Dedifferentiated amniotic fluid mesenchymal stem cell (primary cell): ENCODE measurements around the gene MTUS2.

Source experiments
- DNase-seq: peaks from one replicate; pipeline ENCODE4 v3.0.0-alpha.2; 2016; ENCODE audit errors: extremely low spot score

Gene MTUS2

DNA sequence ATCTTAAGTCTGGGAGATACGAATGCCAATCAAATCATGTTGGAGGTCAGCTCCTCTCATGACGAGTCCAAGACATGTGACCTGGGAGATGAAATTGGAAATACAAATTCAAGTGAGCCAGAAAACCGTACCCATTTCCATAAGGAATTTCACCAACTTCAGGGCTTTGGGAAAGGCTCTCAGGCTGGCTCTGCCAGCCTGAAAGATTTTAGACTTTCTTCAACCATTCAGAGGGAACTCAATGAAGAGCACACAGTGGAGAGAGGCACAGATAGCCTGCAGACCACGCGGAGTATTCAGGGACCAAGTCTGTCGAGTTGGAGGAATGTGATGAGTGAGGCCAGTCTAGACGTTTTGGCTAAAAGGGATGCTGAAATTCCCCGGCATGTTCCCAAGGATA is 204.6 kb downstream of the MTUS2 start:
- DNase-seq = no peak

DNA sequence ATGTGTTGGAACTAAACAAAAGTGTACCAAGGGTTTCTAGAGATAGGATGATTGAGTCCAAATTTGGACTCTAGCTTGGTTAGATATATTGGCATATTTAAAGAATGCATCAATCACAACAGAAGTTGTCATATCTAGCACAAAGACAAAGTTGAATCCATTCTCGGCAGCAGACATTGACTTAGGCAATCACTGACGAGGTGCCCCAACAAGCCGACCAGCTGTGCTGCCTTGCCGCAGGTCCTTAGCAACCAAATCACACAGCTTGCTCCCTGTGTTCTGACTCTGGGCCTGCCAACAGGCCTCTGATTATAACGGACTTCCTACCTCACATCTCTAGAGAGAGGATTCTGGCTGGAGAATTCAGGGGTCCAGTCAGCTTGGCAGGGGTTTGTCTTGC is 208.7 kb downstream of the MTUS2 start:
- no peak for DNase-seq

DNA sequence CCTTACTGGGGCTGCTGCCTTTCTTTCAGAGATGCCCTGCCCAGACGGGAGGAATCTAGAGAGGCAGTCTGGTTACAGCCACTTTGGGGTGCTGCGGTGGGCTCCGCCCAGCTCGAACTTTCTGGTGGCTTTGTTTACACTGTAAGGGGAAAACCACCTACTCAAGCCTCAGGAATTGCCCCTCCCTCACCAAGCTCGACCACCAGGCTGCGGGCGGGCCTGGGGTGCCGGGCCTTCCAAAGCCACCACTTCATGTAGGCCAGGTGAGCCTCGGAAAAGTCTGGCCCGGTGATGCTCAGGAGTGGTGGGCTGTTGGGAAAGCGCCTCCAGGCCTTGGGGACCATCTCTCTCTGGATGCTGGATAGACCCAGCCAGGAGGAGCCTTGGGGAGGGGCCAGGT is 218.6 kb downstream of the MTUS2 start:
- no peak for DNase-seq

DNA sequence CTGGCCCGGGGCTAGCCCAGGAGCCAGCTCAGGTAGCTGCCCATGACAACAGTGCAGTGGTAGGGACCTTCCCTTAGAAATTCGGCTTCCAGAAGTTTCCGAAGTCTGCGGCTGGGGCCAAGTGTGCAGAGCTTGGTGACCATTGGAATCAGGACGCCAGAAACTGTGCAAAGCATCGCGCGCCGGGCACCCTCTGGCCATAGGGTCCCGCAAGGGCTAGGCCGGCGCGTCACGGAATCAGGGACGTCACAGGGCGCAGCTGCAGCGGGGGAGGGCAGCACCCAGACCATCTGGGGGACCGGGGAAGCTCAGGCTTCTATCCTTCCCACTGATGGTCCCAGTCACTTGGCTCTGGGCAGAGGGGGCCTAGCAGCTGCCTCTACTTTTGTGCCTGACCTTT is 219.1 kb downstream of the MTUS2 start:
- DNase-seq = no peak

DNA sequence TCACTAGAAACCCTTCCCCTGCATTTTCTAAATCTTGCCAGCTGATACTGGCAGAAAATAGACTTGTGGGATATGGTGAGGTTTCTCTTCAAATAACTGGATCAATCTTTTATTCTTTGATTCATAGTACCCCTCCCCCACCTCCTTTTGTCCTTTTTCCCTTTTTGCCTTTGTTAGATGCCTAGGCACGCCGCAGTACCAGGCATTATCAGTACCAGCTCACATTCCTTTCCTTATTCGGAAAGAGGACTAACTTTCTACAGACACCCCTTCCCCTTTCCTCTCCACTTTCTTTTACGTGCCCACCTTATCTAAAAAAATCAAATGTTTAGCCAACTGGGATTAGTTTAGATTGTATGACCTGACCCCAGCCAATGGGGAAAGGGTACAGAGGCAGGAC is 226.4 kb downstream of the MTUS2 start:
- DNase-seq = no peak

DNA sequence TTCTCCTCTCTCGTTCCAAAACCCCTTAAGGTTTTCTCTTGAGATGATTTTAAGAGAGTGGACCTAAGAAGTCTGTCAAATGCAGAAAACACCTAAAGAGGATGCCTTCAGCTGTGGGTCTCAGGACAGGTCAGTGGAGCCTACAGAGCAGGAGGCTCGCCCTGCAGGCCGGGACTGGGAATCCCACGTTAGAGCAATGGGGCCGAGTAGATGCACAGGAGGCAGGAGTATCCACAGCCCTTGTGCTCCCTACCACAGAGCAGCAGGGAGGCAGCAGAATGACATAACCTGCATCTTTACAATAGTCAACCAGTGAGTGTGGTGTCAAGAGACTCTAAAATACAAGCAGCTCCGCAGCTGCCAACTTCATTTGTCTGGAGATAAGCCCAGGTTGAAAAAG is 229.4 kb downstream of the MTUS2 start:
- DNase-seq = no peak

DNA sequence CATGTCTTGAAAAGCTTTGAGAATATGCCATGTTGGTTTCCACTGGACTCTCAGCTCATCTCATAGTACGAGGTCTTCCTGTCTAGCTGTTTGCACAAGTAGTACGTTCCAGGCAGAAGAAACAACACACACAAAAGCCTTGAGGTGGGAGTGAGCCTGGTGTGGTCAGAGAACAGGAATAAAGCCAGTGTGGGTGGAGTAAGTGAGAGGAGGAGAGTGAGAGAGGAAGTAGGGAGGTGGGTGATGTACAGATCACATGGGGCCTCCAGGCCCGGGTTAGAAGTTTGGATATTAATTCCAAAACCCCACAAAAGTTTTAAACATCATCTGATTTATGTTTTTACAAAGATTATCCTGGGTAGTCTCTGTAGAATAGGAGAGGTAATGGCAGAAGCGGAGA is 230.6 kb downstream of the MTUS2 start:
- no peak for DNase-seq

DNA sequence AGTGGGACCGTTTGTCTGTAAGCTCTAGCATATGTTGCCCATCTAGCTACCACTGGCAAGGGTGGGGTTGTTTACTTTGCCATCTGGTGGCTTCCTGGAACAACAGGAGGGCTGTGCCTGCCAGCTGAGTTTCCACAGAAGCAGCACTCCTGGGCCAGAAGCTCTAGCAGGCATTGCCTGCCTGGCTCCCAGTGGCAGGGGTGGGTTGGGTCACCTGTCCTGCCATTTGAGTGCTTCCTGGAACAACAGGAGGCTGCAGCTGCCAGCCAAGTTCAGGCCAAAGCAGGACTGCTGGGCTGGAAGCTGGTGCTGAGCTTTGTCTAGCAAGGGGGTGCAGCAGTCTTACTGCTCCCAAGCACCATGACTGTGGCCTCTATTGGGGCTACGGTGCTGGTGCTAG is 239.7 kb downstream of the MTUS2 start:
- no peak for DNase-seq

DNA sequence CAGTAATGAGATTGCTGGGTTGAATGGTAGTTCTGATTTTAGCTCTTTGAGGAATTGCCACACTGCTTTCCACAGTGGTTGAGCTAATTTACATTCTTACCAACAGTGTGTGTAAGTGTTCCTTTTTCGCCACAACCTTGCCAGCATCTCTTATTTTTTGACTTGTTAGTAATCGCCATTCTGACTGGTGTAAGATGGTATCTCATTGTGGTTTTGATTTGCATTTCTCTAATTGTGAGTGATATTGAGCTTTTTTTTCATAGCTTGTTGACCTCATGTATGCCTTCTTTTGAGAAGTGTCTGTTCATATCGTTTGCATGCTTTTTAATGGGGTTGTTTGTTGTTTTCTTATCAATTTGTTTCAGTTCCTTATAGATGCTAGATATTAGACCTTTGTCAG is 245.0 kb downstream of the MTUS2 start:
- DNase-seq = no peak

DNA sequence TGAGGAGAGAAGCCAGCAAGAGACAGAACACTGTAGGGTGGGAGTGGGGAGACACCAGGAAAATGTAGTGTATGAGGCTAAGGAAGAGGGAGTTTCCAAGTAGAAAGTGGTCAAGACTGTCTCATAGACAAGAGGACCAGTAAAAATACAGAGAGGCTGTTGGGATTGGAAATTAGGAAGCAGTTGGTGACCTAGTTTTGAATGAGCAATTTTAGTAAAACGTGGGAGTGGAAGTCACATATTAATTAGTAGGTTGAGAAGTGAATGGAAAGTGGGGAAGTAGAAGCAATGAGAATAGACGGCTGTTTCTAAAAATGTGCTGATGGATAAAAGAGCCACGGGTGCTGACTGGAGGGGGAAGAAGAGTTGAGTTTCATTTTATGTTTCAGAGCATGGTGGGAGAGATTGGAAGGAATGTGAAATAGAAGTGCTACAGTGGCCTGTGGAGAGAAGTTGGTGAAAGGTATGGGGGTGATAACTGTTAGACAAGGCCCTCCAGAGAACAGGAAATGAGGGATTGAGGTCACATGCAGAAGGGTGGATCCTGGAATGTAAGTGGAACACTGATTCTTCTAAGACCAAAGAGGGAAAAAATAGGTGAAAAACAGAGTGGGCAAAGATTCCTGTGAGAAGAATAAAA is 247.3 kb downstream of the MTUS2 start:
- DNase-seq = no peak

DNA sequence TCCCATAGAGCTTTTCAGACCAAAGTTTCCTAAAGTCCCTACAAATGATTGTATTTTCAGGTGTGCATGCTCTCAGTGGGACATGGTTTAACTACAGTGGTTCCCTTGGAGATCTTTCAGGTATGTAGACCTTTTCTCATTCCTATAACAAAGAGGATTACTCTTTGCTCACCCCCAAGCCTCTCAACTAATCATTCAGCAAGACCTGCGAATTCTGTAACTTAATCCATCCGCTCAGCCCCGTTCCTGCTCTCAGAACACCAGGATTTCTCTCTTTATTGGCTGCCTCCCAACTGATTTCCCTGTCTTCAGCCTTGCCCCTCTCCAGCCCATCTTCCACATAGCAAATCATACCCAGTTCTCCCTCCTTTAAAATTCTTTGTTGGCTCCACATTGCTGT is 253.6 kb downstream of the MTUS2 start:
- DNase-seq = no peak

DNA sequence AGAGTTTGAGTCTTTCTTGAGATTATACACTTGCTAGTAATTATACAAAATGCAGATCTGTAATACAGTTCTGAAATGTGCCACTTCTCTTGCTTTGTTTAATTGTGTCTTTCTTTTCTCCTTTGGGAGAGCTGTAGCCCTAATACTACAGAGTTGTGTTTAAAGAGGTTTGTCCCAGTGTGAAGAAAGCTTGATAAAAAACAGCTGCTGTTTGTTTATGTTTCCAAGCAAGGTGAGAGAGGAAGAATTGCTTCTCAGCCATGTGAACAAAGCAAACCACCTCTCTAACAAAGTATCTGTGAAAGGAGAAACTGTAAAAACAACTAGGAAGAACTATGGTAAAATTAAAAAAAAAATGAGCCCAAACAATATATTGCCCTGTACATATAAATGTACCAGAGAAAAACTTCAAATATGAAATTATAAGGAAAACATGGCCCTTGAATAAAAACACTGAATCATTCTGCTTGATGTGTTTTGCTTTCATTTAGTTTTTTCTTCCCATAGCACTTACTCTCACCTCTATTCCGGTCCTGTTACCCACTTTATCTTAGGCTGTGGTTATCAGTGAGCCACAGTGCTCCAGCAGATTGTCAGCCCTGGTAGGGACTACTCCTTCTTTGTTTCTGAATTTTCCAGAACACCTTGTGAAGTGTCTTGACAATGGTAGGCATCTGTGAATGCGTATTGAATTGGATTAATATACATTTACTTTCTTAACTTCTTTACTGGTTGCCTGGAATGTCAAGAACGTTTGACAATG is 257.1 kb downstream of the MTUS2 start:
- DNase-seq = no peak

DNA sequence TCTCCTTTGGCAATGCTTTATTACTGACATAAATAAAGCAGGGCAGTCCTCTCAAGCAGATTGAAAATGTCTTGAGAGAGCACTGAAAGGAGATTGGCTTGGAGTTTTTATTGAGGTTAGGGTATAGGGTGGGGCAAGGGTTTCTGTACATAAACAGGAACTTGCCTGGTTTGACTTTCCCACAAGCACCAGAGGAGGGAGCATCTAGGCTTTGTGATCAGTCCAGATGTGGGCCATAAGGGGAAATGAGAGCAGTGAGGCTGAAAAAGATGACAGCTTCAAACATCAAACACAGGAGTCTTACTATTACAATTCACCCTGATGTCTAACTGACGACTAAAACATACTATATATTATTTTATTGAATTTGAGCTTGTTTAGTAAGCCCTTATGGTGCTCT is 260.9 kb downstream of the MTUS2 start:
- DNase-seq = no peak

DNA sequence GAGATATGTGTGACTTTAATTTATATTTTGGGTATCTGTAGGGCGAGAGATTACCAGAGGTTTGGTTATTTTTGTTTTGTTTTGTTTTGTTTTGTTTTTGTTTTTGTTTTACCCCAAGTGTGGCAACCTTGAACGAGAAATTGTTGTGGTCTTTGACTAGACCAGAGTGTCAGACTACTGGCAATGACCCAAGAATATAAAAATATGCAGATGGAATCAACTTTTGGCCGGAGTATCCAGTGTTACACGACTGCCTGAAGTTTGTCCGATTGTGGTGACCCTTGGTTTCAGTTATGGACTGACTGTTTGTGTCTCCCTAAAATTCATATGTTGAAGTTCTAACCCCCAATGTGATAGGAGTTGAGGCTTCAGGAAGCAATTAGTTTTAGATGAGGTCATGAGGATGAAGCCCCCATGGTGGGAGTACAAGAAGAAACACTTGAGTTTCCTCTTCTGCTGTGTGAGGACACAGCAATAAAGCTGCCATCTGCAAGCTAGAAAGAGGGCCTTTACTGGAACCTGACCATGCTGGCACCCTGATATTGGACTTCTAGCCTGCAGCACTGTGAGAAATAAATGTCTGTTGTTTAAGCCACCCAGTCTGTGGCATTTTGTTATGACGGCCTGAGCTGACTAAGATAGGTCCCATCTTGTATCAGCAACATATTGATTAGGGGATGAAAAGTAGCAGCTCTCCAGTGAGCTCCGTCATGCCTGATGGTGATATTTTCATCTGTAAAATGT is 261.7 kb downstream of the MTUS2 start:
- DNase-seq = no peak

DNA sequence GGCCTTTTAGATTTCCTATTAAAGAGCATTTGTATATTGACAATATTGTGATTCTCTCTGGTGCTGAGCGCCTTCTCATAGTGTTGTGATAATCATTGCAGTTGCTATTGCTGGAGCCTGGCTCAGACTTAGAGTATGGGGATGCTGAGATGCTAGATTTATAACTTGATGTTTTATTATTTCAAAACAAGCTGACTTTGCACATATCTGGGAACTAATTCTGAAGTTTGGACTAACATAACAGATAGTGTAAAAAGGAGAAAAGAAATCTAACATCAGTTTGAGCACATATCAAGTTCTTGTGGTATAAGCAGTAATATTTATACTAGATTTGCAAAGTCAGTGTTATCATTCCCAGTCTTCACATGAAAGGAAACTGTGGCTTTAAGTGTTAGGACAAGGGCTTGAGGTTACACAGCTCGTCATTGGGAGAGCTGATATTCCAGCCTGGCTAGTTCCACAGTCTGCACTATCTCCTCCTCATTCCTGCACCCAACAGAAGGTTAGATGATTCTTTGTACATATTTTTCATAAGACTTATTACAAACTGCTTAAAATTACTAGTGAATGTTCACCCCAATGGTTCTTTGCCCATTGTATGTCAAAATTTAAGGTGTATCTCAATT is 279.8 kb downstream of the MTUS2 start:
- no peak for DNase-seq

DNA sequence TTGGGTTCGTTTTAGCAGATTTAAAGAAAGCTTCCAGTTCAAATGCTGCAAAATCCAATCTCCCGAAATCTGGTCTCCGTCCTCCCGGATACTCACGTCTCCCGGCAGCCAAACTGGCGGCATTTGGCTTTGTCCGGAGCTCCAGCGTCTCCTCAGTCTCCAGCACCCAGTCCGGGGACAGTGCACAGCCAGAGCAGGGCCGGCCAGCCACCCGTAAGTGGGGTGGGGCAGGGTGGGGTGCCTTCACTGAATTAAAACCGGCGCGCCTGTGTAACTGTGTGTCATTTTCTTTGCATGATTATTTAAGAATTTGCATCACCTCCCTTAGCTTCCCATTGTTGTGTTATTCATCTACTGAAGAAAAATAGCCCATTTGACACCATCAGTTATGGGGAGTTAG is 280.6 kb downstream of the MTUS2 start:
- no peak for DNase-seq

DNA sequence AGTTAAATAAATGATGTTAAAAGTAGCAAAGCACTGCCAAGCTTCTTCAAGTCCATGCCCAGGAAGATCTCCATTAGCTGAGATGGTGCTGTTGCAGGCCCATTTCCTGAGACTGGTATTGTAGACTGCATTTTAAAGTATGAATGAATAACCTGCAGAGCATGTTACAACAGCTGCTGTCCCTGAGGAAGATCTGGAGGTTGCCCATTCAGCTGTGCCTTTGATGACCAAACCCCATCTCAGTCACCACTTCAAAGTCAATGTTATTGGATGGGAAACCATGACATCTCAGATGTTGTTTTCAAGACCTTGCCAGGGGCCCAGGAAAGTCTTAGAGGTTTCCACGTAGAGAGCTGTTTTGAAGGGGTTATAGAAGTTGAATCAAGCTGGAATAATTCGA is 281.3 kb downstream of the MTUS2 start:
- no peak for DNase-seq

DNA sequence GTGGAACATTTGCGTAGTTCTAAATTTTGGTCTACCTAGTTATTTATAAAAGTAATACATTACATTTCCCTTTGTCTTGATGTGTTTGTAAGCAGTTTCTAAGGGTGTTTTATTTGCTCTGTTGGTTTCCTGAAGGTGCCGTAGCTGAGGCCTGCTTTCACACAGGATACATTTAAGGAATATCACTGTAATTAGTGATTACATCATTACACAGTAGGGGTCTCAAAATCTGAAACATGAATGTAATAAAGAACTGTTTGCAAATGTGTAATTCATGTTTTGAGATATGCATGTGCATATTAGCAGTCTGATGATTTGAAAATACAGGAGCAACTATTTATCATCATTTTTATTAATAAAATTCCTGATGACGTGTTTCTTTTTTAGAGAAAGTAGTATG is 281.8 kb downstream of the MTUS2 start:
- DNase-seq = no peak

DNA sequence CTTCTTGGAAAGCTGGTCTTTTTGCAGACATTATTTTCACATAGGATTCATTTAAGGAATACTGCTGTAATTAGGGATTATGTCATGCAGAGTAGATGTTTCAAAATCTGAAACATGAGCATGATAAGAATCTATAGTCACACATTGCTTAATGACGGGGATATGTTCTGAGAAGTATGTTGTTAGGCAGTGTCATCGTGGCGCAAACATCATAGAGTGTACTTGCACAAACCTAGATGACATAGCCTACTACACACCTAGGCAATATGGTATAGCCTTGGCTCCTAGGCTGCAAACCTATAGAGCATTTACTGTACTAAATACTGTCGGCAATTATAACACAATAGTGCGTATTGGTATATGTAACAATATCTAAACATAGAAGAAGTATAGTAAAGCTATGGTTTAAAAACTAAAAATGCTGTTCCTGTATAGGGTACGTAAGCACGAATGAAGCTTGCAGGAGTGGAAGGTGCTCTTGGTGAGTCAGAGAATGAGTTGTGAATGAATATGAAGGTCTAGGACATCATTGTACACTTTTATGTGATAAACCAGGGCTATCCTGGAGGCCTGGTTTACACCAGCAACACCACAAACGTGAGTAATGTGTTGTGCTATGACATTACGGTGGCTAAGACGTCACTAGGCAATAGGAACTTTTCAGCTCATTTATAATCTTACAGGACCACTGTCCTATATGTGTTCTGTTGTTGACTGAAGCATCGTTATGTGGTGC is 283.1 kb downstream of the MTUS2 start:
- no peak for DNase-seq

DNA sequence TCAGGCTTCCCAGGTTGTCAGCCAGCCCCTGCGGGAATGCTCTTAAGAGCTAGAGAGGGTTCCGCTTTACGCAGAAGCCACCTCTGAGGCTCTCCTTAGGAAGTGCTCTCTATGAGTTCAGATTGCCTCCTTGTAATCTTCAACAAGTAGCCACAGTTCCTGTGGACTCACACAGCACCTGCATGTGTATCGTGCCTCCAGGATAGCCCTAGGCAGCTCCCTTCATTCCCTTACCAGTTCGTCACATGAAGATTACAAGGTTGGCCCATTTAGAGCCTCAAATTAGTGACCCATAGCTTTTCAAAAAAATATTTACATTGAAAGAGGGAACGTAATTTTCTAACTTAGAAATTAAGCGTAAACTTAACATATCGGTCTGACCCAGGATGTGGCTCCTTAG is 284.3 kb downstream of the MTUS2 start:
- no peak for DNase-seq

DNA sequence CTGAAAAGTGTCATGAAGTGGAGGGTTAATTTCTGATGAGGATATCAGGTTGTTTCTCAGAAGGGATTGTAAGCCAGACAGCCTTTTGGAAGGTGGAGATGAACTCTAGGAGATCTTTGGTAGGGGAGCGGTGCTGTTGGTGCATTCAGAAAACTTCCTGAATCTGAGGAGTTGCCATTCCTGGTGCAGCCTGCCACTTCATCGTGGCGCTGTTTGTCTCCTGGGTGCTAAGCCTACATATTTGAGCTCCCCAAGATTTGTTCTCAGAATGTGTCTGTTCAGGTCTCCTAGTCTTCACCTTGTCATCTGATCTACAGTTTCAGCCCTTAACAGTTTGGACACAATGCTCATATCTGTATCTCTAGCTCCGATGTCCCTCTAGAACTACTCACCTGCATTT is 285.6 kb downstream of the MTUS2 start:
- DNase-seq = no peak

DNA sequence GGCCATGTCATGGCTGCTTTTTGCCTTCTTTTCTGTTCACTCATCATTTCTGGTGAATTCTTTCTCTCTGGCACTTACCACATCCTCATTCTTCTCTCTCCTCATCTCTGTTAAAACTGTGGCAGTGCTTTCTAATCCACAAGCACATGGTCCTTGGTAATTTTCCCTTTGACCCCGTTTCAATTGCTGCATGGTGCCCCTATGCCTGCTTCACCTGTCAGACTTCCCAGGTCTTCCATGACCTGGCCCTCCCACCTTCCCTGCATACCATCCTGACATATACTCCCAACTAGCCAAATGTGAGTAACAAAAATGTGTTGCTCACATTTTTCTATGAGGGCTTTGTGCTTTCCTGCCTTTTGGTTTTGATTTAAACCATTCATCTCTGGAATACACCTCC is 286.5 kb downstream of the MTUS2 start:
- no peak for DNase-seq
